NCI-H510A treated with DMSO at 0.1 percent for 48 hours (cell line): ENCODE data around the gene VIL1.
A peak's percentile ranks its signal among the peaks of the same experiment; 100 is the strongest.

Source experiments
- DNase-seq: peaks from one replicate; lab custom pipeline; 2025; lab: John Stamatoyannopoulos, UW

The VIL1 gene

GRCh38 chr2:218438596-218438995 lies 19.7 kb downstream of the VIL1 start:
- no peak for DNase-seq

GRCh38 chr2:218444692-218445357 lies 25.9 kb downstream of the VIL1 start:
- no peak for DNase-seq

DNA sequence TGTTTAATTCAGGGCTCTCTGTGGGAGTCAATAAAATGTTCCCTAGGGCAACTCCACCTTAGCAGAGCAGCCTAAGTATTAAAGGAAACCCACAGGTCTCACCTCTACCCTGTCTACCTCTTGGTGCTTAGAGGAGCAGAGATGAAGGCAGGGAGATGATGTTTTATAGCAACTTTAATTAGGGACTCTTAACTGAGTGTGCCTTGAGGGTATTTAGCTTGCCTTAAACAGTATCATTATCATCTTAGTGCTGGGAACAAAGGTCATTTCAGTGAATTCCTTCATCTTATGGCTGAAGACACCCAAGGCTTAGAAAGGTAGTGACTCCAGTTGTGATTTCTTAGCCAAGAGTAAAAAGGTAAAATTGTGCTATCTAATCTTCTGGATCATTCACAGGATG lies 26.7 kb downstream of the VIL1 start:
- no peak for DNase-seq

GRCh38 chr2:218446547-218446946 lies 27.6 kb downstream of the VIL1 start:
- DNase-seq, result no peak

- no peak for DNase-seq
Measured at GRCh38 chr2:218447072-218447471, 28.1 kb downstream of the VIL1 start.

GRCh38 chr2:218448934-218449333 lies 30.0 kb downstream of the VIL1 start:
- peak; percentile 9 for DNase-seq

DNA sequence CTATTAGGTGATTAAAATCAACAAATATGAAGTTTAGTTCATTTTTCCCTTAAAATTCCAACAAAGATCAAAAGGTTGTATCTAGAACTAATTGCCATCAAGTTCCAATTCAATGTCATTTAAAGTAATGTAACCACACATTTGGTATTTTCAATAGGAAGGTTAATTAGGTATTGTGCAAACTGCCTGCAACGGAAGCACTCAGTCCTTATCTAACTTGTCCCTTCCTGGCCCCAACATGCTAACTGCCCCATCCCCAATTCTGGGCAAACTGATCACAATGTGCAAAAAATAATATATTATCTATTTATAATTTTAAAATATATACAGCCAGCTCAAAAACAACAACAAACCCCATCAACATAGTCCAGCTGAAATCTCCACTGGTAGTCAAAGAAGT lies 33.2 kb downstream of the VIL1 start:
- no peak for DNase-seq

DNA sequence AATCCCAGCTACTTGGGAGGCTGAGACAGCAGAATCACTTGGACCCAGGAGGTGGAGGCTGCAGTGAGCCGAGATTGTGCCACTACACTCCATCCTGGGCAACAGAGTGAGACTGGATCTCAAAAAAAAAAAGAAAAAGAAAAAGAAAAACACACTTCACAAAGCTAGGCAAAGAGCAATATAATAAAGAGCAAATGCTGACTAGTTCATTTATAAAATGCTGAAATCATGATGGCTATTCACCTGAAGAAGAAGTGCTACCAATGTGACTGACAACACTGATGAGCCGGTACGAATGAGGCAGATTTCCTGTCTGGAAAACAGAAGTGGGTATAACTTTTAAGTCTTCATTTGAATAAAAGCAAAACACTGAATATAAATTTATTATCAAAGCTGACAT lies 37.9 kb downstream of the VIL1 start:
- DNase-seq, result no peak

GRCh38 chr2:218458598-218458997 lies 39.7 kb downstream of the VIL1 start:
- no peak for DNase-seq

DNA sequence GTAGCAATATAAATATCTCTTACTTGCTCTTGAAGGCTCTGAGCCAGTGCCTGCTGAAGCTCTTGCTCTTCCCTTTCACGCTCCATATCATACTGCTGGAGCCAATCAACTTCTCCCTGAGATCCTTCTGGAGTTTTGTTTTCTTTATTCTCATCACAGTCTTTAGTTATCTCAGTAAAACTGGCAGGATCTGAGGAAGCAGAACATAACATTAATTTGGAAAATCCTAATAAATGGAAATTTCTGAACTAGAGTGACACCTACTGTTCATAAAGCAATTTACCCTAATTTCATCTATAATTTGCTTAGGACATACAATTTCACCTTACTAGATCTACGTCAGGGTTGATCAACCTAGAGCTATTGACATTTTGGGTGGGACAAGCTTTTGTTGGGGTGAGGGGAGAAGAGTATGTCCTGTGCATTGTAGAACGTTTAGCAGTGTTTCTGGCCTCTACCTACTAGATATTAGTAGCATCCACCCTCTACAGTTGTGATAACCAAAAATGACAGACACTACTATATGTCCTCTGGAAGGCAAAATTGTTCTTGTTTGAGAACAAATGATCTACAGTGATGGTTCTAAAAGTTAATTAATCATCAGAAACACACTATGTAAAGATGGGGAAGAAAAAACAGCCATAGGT lies 47.2 kb downstream of the VIL1 start:
- DNase-seq, result peak; percentile 6

DNA sequence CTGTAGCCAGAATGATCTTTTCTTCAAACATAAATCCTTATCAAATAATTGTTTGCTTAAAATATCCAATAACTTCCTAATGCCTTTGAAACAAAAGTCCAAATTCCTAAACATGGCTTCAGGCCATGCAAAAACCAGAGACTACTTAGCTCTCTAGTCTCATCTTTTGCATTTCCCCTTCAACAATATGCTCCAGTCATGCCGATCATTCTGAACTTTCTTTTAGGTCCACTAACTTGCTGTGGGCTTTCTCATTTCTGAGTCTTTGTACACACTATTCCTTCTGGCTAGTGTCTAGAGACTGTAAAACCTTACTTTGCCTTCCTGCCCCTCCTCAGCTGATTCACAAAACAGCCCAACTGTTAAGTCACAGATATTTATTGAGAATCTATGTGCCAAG lies 51.5 kb downstream of the VIL1 start:
- no peak for DNase-seq

GRCh38 chr2:218471036-218471435 lies 52.1 kb downstream of the VIL1 start:
- no peak for DNase-seq

GRCh38 chr2:218471982-218472381 lies 53.1 kb downstream of the VIL1 start:
- no peak for DNase-seq

DNA sequence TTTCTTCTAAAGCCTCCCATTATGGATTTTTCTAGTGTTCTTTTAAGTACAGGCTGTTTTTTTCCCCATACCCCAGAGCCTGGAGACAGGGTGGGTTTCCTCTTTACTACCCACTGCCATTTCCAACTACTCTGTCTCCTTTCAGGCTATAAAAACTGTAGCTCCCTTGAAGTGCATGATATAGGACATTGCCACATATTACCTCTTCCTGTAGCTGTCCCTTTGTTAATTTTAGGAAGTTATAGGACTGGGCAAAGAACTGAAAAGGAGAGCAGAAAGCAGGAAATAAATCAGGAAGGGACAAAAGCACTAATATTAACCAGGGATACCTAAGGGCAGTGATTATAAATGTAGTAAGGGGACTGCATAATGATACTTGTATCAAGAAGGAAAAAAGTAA lies 54.1 kb downstream of the VIL1 start:
- no peak for DNase-seq

GRCh38 chr2:218474527-218474926 lies 55.6 kb downstream of the VIL1 start:
- no peak for DNase-seq

DNA sequence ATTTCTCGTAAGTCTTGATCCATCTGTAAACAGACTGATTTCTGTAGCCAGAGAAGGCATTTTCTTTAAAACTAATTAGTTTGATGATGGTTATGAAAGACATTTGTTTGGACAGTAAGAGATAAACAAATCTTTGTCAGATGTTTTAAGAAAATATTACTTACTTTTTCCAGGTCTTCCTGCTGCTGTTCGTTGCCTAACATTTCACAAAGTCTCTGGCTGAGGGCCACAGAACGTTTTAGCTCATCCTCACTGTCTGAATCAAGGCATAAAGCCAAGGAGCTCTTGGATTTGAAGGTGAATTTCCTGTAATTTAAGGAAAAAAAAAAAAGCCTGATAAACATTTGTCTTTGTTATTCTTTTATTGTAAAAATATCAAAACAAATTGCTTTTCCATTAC lies 57.8 kb downstream of the VIL1 start:
- no peak for DNase-seq

GRCh38 chr2:218477247-218477646 lies 58.3 kb downstream of the VIL1 start:
- DNase-seq, result no peak

GRCh38 chr2:218478544-218478943 lies 59.6 kb downstream of the VIL1 start:
- DNase-seq, result no peak

GRCh38 chr2:218479595-218479994 lies 60.7 kb downstream of the VIL1 start:
- no peak for DNase-seq

DNA sequence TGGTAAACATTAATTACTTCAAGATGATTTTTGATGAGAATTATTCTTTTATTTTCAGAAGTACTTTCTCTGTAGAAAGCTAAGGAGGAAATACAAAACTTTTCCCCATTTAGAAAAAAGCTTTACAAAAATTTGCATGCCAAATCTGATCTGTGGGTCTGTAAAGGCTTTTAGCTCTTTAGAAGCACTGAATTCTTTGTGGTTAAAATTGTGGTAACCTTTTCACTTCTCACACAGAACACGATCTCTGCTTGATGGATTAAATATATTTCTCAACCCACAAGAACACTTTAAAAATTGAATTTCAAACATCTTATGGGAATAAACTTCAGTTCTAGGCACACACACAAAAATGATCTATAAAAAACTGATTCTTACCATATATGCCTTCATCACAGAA lies 63.7 kb downstream of the VIL1 start:
- no peak for DNase-seq

GRCh38 chr2:218485986-218486667 lies 67.2 kb downstream of the VIL1 start:
- DNase-seq, result no peak

- no peak for DNase-seq
Measured at GRCh38 chr2:218500501-218501060, 81.7 kb downstream of the VIL1 start.

GRCh38 chr2:218501665-218502064 lies 82.7 kb downstream of the VIL1 start:
- no peak for DNase-seq
